Neural cell (in vitro differentiated cells): ENCODE results near the gene CLNK.

Experiments
- REST ChIP-seq: IDR thresholded peaks from 2 replicates; pipeline ENCODE4 v1.6.1; 2012; ENCODE audit warnings: borderline replicate concordance
- SMC3 ChIP-seq: fragments of 450-650 bp; conservative IDR thresholded peaks from 2 replicates; pipeline ENCODE4 v1.6.1; 2014; ENCODE audit warnings: antibody characterized with exemption, mild to moderate bottlenecking, moderate library complexity; ENCODE audit not compliant: poor library complexity
- TAF1 ChIP-seq: IDR thresholded peaks from 2 replicates; pipeline ENCODE4 v1.6.1; 2012; ENCODE audit warnings: low read depth
- TF ChIP-seq, protein P1 (sequence below): fragments of 450-650 bp; IDR thresholded peaks from 2 replicates; pipeline ENCODE4 v1.5.1; 2014; ENCODE audit warnings: antibody characterized with exemption, mild to moderate bottlenecking, moderate library complexity; ENCODE audit not compliant: poor library complexity, severe bottlenecking

DNA sequence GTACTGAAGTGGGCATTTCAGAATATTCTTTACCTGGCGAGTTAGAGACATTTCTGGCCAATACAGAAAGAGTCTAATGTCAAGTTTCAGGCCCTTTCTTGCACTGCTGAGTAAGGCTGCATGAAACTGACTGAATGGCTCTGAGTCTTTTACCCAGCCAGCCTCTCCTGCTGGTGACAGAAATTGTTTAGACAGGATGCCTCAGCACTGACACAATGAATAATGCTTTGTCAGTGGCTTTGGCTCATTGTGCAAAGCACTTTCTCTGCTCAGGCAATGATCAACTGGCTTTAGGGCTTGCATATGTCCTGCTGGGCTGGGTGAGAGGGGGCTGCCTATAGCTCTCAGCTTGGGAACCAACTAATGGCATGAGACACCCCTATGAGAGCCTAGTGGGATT lies 45.5 kb downstream of the CLNK start:
- TF ChIP-seq REST = no peak
- TF ChIP-seq, protein P1, sequence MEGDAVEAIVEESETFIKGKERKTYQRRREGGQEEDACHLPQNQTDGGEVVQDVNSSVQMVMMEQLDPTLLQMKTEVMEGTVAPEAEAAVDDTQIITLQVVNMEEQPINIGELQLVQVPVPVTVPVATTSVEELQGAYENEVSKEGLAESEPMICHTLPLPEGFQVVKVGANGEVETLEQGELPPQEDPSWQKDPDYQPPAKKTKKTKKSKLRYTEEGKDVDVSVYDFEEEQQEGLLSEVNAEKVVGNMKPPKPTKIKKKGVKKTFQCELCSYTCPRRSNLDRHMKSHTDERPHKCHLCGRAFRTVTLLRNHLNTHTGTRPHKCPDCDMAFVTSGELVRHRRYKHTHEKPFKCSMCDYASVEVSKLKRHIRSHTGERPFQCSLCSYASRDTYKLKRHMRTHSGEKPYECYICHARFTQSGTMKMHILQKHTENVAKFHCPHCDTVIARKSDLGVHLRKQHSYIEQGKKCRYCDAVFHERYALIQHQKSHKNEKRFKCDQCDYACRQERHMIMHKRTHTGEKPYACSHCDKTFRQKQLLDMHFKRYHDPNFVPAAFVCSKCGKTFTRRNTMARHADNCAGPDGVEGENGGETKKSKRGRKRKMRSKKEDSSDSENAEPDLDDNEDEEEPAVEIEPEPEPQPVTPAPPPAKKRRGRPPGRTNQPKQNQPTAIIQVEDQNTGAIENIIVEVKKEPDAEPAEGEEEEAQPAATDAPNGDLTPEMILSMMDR = no peak
- TF ChIP-seq SMC3 = no peak
- no peak for TF ChIP-seq TAF1
